GM19023 (cell line): ENCODE data around the gene NSUN5.
"Not testable (repeated sequence)": the region's sequence is repeated elsewhere in the genome, so short reads cannot be mapped to it uniquely, and the experiment has no call there.

Experiments used
- ATAC-seq: cut with Tn5 transposase; IDR thresholded peaks from one replicate; pipeline ENCODE4 v1.9.1; 2021; ENCODE audit warnings: mild to moderate bottlenecking, moderate library complexity; ENCODE audit not compliant: unreplicated experiment

Gene NSUN5

GRCh38 chr7:73308665-73309214, at the start of gene NSUN5:
Gene NSUN5, minus strand, starts transcription at chr7:73308826. Its CDS starts 36 bp downstream, at chr7:73308790.
- ATAC-seq = peak; percentile 94

DNA sequence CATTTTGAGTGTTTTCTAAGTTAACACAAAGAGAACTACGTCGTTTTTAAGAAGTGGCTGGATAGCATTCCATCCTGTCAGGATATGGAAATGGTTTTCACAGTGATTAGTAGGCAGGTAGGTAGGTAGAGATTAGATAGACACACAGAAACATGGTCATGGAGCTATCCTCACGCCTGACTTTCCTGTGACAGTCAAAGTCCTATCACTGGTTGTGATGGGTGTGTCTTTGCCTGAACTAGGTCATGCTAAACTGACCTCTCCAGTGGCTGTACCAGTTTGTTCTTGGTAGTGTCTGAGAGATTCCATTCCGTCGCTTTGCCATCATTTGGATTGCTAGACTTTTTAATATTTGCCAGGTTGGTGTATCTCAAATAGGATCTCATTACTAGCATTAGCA, 47.5 kb upstream of the NSUN5 start:
- ATAC-seq = no peak

- ATAC-seq = no peak
Observed at GRCh38 chr7:73354821-73355220, 46.2 kb upstream of the NSUN5 start.

DNA sequence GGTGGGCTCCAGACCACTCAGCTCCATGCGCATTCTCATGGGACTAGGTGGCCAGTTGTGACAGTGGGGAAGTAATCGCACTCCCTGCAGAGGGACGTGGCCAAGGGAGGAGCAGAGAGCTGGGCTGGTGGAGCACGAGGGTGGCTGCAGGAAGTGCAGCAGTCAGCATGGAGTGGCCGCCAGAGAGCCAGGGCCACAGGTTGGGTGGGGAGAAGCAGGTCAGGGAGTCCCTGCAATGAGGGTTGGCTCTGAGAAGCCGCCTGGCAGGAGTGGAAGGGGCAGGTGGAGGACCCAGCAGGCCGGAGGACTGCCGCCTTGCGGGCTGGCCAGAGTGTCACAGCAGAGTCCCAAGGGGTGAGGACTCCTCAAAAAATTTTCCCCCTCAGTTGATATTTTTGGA, 45.6 kb upstream of the NSUN5 start:
- no peak for ATAC-seq

DNA sequence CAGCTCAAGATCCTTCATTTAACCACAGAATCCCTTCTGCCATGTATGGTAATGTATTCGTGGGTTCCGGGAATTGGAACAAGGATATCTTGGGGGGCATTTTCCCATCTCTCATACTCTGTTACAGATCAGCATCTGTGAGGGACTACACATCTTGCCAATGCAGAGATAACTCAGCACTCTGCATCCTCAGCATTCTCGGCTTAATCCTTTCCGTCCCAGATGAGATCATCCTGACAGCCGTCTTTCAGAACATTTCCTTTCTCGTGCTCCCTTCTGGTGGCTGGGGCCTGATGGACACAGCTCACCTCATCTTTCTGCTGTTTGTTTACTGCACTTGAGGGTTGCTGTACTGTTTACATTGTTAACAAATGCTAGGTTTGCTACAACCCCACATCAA, 44.6 kb upstream of the NSUN5 start:
- no peak for ATAC-seq

GRCh38 chr7:73352784-73353183, 44.2 kb upstream of the NSUN5 start:
- ATAC-seq = no peak

- ATAC-seq = no peak
Observed at GRCh38 chr7:73351447-73352167, 43.0 kb upstream of the NSUN5 start.

DNA sequence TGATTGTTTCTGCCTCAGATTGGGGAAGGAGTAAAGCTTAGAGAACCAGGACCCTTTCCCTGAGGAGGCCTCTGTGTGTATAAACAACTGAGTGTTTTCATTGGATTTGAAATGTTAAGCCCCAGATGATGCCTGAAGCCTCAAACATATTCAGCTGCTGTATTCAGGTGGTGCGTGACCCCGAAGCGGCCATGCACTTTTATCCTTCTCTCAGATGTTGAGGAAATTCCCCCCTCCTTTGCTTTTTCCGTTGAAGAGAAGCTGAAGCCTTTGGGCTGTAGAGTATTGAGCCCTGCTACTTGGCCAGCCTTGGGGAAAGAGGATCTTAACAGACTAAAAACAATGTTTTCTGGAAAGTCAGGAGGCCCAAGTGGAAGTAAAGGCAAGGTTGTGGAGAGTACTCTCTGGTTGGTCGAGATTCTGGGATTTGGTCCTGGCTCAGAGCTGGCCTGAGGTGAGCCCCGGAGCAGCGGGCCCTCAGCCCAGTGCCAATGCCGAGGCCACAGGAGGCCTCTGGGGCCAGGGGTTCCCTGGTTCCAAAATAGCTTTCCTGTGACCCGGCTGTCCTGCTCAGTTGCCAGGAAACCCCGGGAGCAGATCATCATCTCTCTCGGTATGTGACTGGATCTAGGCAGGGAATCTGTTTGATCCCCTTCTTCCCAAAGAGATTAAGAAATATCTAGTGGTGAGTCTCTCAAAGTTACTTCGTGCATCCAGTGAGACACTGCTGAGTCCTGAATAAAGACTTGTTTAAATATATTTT, 41.9 kb upstream of the NSUN5 start:
- ATAC-seq = no peak

- no peak for ATAC-seq
Observed at GRCh38 chr7:73349763-73350162, 41.1 kb upstream of the NSUN5 start.

GRCh38 chr7:73345951-73346350, 37.3 kb upstream of the NSUN5 start:
- ATAC-seq = no peak

- ATAC-seq = no peak
Observed at GRCh38 chr7:73345538-73345937, 36.9 kb upstream of the NSUN5 start.

- no peak for ATAC-seq
Observed at GRCh38 chr7:73343671-73344380, 35.2 kb upstream of the NSUN5 start.

GRCh38 chr7:73342645-73343044, 34.0 kb upstream of the NSUN5 start:
- no peak for ATAC-seq

DNA sequence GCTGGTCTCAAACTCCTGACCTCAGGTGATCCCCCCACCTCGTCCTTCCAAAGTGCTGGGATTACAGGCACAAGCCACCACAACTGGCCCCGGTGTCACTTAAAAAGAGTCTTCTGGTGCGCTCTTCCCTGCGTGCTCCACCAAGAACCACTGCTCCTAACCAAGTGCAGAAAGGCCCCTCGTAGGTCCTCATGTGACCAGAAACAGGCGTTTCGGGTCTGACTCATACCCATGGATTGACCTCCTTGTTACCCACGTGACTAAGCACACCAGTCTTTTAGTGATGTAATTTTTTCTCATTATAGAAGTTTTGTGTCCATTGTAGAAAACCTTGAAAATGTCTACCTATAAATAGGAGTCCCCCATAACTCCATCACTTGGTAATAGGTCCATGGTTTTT, 33.3 kb upstream of the NSUN5 start:
- no peak for ATAC-seq

- no peak for ATAC-seq
Observed at GRCh38 chr7:73340514-73340913, 31.9 kb upstream of the NSUN5 start.

- no peak for ATAC-seq
Observed at GRCh38 chr7:73338321-73338720, 29.7 kb upstream of the NSUN5 start.

DNA sequence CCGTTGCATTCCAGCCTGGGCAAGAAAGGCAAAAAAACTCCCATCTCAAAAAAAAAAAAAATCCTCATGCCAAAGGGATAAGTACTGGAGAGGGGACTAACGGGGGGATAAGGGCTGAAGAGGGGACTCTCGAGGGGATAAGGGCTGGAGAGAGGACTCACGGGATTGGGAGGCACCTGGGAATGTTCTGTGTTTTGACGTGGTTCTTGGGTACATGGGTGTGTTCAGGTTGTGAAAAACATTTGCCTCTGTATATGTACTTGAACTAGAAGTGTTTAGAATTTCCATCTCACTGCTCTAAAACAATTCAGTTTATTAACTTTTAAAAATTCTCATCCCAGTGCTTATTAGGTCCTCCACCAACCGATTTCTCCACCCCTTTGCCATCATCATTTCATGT, 23.8 kb upstream of the NSUN5 start:
- no peak for ATAC-seq

- no peak for ATAC-seq
Observed at GRCh38 chr7:73330772-73331171, 22.1 kb upstream of the NSUN5 start.

GRCh38 chr7:73329861-73330581, 21.4 kb upstream of the NSUN5 start:
- no peak for ATAC-seq

DNA sequence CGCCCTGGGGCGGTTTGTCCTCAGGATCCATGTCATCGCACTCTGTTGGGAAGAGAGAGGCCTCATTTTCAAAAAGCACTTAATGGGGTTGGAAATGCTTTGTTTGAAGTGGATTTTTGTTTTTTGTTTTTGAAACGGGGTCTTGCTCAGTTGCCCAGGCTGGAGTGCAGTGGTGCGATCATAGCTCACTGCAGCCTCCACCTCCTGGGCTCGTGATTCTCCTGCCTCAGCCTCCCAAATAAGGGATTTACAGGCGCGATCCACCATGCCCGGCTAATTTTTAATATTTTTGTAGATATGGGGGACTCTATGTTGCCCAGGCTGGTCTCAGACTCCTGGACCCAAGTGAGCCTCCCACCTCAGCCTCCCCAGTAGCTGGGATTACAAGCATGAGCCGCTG, 20.1 kb upstream of the NSUN5 start:
- ATAC-seq = no peak

- not testable (repeated sequence) for ATAC-seq
Observed at GRCh38 chr7:73327922-73328321, 19.3 kb upstream of the NSUN5 start, which contains the start of the genes FKBP6 and TRIM50. Gene FKBP6, plus strand, starts transcription at chr7:73328161. Its CDS starts 268 bp downstream, at chr7:73328429. Gene TRIM50, minus strand, starts transcription at chr7:73328082. Its CDS starts 3,295 bp downstream, at chr7:73324787.
